Stimulated activated CD8-positive, alpha-beta memory T cell treated with anti-CD3 and anti-CD28 coated beads, Interleukin-7, amount 100 ng/mL, for 4 hours (primary cell): ENCODE results near the gene NFE2L3.
A peak's percentile ranks its signal among the peaks of the same experiment; 100 is the strongest.
"Not testable (repeated sequence)": the region's sequence is repeated elsewhere in the genome, so short reads cannot be mapped to it uniquely, and the experiment has no call there.

Experiments
- DNase-seq, 2 donors: peaks; one replicate each; pipeline ENCODE4 v3.0.0-alpha.2; 2020; ENCODE audit warnings: low read depth in 2 of 2

NFE2L3 gene

GRCh38 chr7:26151953-26152781 is at the start of gene NFE2L3:
NFE2L3 (plus strand) TSS chr7:26152198; CDS start chr7:26152499, 301 bp downstream.
- peak; percentile 52 to 78 for DNase-seq

- DNase-seq = no peak
These were observed 48.4 kb upstream of the NFE2L3 start for GRCh38 chr7:26103596-26103995.

- DNase-seq = no peak
These were observed 46.8 kb upstream of the NFE2L3 start for GRCh38 chr7:26105236-26105635.

GRCh38 chr7:26105931-26106330 is 46.1 kb upstream of the NFE2L3 start:
- DNase-seq = no peak

GRCh38 chr7:26112203-26112740 is 39.7 kb upstream of the NFE2L3 start:
- no peak for DNase-seq

- DNase-seq = no peak
These were observed 36.3 kb upstream of the NFE2L3 start for GRCh38 chr7:26115650-26116049.

- DNase-seq = no peak
These were observed 34.7 kb upstream of the NFE2L3 start for GRCh38 chr7:26117142-26117807.

- no peak for DNase-seq
These were observed 34.0 kb upstream of the NFE2L3 start for GRCh38 chr7:26117970-26118369.

GRCh38 chr7:26122745-26123144 is 29.3 kb upstream of the NFE2L3 start:
- no peak for DNase-seq

GRCh38 chr7:26124775-26125174 is 27.2 kb upstream of the NFE2L3 start:
- DNase-seq = not testable (repeated sequence)

GRCh38 chr7:26127411-26127810 is 24.6 kb upstream of the NFE2L3 start:
- no peak for DNase-seq

GRCh38 chr7:26131056-26131589 is 20.9 kb upstream of the NFE2L3 start:
- no peak for DNase-seq

GRCh38 chr7:26135076-26135475 is 16.9 kb upstream of the NFE2L3 start:
- no peak for DNase-seq

GRCh38 chr7:26135551-26135950 is 16.4 kb upstream of the NFE2L3 start:
- DNase-seq = no peak

GRCh38 chr7:26136831-26137230 is 15.2 kb upstream of the NFE2L3 start:
- DNase-seq = no peak

GRCh38 chr7:26140380-26140779 is 11.6 kb upstream of the NFE2L3 start:
- DNase-seq = no peak

GRCh38 chr7:26141077-26141476 is 10.9 kb upstream of the NFE2L3 start:
- DNase-seq = no peak

- no peak for DNase-seq
These were observed 8.5 kb upstream of the NFE2L3 start for GRCh38 chr7:26143298-26144048.

GRCh38 chr7:26144184-26145080 is 7.6 kb upstream of the NFE2L3 start:
- DNase-seq = no peak

- no peak for DNase-seq
These were observed 6.8 kb upstream of the NFE2L3 start for GRCh38 chr7:26145238-26145637.

- DNase-seq = no peak
These were observed 5.0 kb upstream of the NFE2L3 start for GRCh38 chr7:26147030-26147429.
